ENCODE results near the gene TAS2R9. TPM values are rescaled to one million over a fixed set of nuclear protein-coding genes. Genes with fewer than 3 reads are reported as not detected.
A peak's percentile ranks its signal among the peaks of the same experiment; 100 is the strongest.

Gene TAS2R9
- total RNA-seq, 1 experiment from 2014 or later = not detected

DNA sequence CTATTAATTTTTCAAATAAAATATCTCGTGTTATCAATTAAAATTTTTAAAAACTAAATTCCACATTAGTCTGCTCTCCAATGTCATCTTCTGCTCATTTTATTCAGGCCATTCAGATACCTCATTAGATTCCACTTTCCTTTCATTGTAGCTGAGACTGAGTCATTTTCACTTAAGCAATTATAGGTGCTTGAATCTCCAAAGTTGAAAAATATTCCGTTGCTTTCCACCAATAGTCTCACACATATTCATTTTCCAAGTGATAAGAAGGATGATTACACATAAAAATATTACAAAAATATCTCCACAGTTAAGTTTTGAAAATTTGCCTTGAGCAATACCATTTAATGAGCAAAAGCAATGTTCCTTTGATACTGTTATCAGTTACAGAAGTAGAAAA lies 50.3 kb downstream of the TAS2R9 start:
- ChIA-PET POLR2A (no interaction called here), RAD21 (ENCODE audit: low non-redundant PET in 1 of 2, low total read pairs in 2 of 2, uncharacterized antibody in 2 of 2, unreplicated experiment in 2 of 2) (no interaction called here), CTCF (interaction anchor here (2.8 to 4.3 kb wide), 2 partner anchors 9 to 12 kb away, joined by 13 to 15 read pairs; no protein-coding TSS in a partner anchor)
- Histone ChIP-seq H3K9me3 (ENCODE audit: control insufficient read depth in 1 of 2, insufficient read depth in 1 of 2, low read depth in 1 of 2, low read length in 2 of 2) (peaks cover 0 to 6% of the 10 kb centered on the region in 2 experiments; a peak in 1 of 4 replicates), H3K4me2 (ENCODE audit: low read length) (no peak overlapping the region), H3K4me3 (replicated peaks in 1 of 2; ENCODE audit: low read depth in 1 of 2, low read length in 2 of 2) (no peak overlapping the region), H4K20me1 (ENCODE audit: insufficient read depth) (no peaks in the 10 kb centered on the region), H3K27ac (ENCODE audit: low read depth, low read length) (no peak overlapping the region), H3K79me2 (ENCODE audit: insufficient read depth, low read length) (no peaks in the 10 kb centered on the region), H3K27me3 (ENCODE audit: insufficient read depth, low read length) (no peaks in the 10 kb centered on the region), H3K4me1 (ENCODE audit: control insufficient read depth in 1 of 2, insufficient read depth in 2 of 2, low read length in 2 of 2) (no peaks in the 10 kb centered on the region), H3K9me2 (ENCODE audit: insufficient read depth) (no peaks in the 10 kb centered on the region), H3K9ac (ENCODE audit: low read length) (no peak overlapping the region), H3K36me3 (ENCODE audit: control insufficient read depth in 1 of 2, insufficient read depth in 2 of 2, low read length in 2 of 2) (no peaks in the 10 kb centered on the region), H2AFZ (ENCODE audit: low read depth, low read length, poor library complexity, severe bottlenecking) (peak overlapping the region; percentile 37)
- ATAC-seq (no peak), DNase-seq (ENCODE audit: low read depth, low spot score) (no peak)
- no TSS peak for BruUV-seq (replicated peaks)
- no peak for TF ChIP-seq REST (IDR thresholded peaks at IDR 0.05; ENCODE audit: low read depth)
- TF ChIP-seq ZNF274 (IDR thresholded peaks at IDR 0.05; ENCODE audit: low read depth, low read length) = no peak
- no peak for TF ChIP-seq ZBTB33 (IDR thresholded peaks at IDR 0.05; ENCODE audit: extremely low read depth, insufficient replicate concordance, low read length)
- TF ChIP-seq, protein P1, sequence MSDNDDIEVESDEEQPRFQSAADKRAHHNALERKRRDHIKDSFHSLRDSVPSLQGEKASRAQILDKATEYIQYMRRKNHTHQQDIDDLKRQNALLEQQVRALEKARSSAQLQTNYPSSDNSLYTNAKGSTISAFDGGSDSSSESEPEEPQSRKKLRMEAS (IDR thresholded peaks at IDR 0.05) = no peak
- TF ChIP-seq SRF (IDR thresholded peaks at IDR 0.05; ENCODE audit: low read depth) = no peak
- intact Hi-C loops (cut with micrococcal nuclease) = loop anchor here (10.0 kb wide), 1 partner anchor 725 kb away; the partner anchor contains the start of gene CLEC9A

Other genes with a start within 250 kb of the TAS2R9 start
- gene MAGOHB, start 196.6 kb downstream of the TAS2R9 start, total RNA-seq (2021; ENCODE audit: unreplicated experiment) = 55.8 TPM
- 4.4 TPM for gene STYK1, start 136.1 kb downstream of the TAS2R9 start, total RNA-seq (2021; ENCODE audit: unreplicated experiment)
- 419 TPM for gene YBX3, start 86.8 kb downstream of the TAS2R9 start, total RNA-seq (2021; ENCODE audit: unreplicated experiment)
- not detected for gene TAS2R7, start 7.5 kb downstream of the TAS2R9 start, total RNA-seq (2021; ENCODE audit: unreplicated experiment)
- gene TAS2R8, start 2.9 kb downstream of the TAS2R9 start, total RNA-seq (2021; ENCODE audit: unreplicated experiment) = not detected
- 0.81 TPM for gene TAS2R10, start 16.2 kb upstream of the TAS2R9 start, total RNA-seq (2021; ENCODE audit: unreplicated experiment)
- gene PRR4, start 39.3 kb upstream of the TAS2R9 start, total RNA-seq (2021; ENCODE audit: unreplicated experiment) = 2.2 TPM
- gene PRH1, start 74.1 kb upstream of the TAS2R9 start, total RNA-seq (2021; ENCODE audit: unreplicated experiment) = 5.9 TPM
- gene TAS2R13, start 99.4 kb upstream of the TAS2R9 start, total RNA-seq (2021; ENCODE audit: unreplicated experiment) = 0.91 TPM
- not detected for gene PRH2, start 119.1 kb upstream of the TAS2R9 start, total RNA-seq (2021; ENCODE audit: unreplicated experiment)
- gene TAS2R14, start 129.1 kb upstream of the TAS2R9 start, total RNA-seq (2021; ENCODE audit: unreplicated experiment) = 1.9 TPM
- 0.54 TPM for gene TAS2R50, start 176.7 kb upstream of the TAS2R9 start, total RNA-seq (2021; ENCODE audit: unreplicated experiment)
- gene TAS2R20, start 188.1 kb upstream of the TAS2R9 start, total RNA-seq (2021; ENCODE audit: unreplicated experiment) = 0.76 TPM
- gene TAS2R19, start 212.5 kb upstream of the TAS2R9 start, total RNA-seq (2021; ENCODE audit: unreplicated experiment) = 1.6 TPM
- gene TAS2R31, start 221.2 kb upstream of the TAS2R9 start, total RNA-seq (2021; ENCODE audit: unreplicated experiment) = 1.7 TPM